SK-N-SH (cell line): ENCODE results near the gene MX2. TPM values are rescaled to one million over a fixed set of nuclear protein-coding genes. Genes with fewer than 3 reads are reported as not detected.

Source experiments
- CTCF ChIA-PET: fragments of 300-600, 350-600 bp; formaldehyde crosslinking; extraction: SDS; loops from one replicate; lab custom pipeline; 2021; lab: Yijun Ruan, JAX
- POLR2A ChIA-PET: fragments of 350-600 bp; sonication (Branson Sonifier 250); formaldehyde crosslinking; extraction: SDS; loops from one replicate; lab custom pipeline; 2020; ENCODE audit warnings: antibody characterized with exemption, inconsistent platforms; lab: Yijun Ruan, JAX
- DNase-seq: peaks from one replicate; pipeline ENCODE4 v3.0.0; 2012
- H2AFZ ChIP-seq: fragments of 200-600 bp; sonication (generic); 2 replicates; pipeline ENCODE4 v1.8.1; 2016; ENCODE audit warnings: antibody characterized with exemption, mild to moderate bottlenecking, low read depth
- H3F3A ChIP-seq: fragments of 200-600 bp; sonication (generic); replicated peaks from 2 replicates; pipeline ENCODE3; 2016; ENCODE audit warnings: antibody characterized with exemption, mild to moderate bottlenecking; ENCODE audit not compliant: insufficient read depth
- H3K27ac ChIP-seq, 2 experiments: fragments of 200-500 bp in 1 of 2; fragments of 200-600 bp in 1 of 2; sonication (Bioruptor generic) in 1 of 2; sonication (generic), shearing (Covaris generic) in 1 of 2; 2 replicates each; pipeline versions ENCODE4 v1.5.1 to v1.6.1; 2014 to 2016; ENCODE audit warnings: low read depth in 2 of 2, inconsistent platforms in 1 of 2, low read length in 1 of 2, mild to moderate bottlenecking in 1 of 2, mixed read lengths in 1 of 2
- H3K27me3 ChIP-seq: fragments of 200-600 bp; sonication (generic), shearing (Covaris generic); 2 replicates; pipeline ENCODE4 v1.6.1; 2016; ENCODE audit warnings: mixed run types; ENCODE audit not compliant: insufficient read depth
- H3K36me3 ChIP-seq, 2 experiments: fragments of 200-500 bp in 1 of 2; fragments of 200-600 bp in 1 of 2; sonication (Bioruptor generic) in 1 of 2; sonication (generic) in 1 of 2; replicated peaks in 1 of 2; 2 replicates each; pipeline versions ENCODE3 to v1.5.1; 2014 to 2016; ENCODE audit warnings: low read length in 1 of 2, mild to moderate bottlenecking in 1 of 2; ENCODE audit not compliant: insufficient read depth in 2 of 2, control insufficient read depth in 1 of 2
- H3K4me1 ChIP-seq, 2 experiments: fragments of 200-500 bp in 1 of 2; fragments of 200-600 bp in 1 of 2; sonication (Bioruptor generic) in 1 of 2; sonication (generic), shearing (Covaris generic) in 1 of 2; 2 replicates each; pipeline versions ENCODE4 v1.5.1 to v1.6.1; 2014 to 2016; ENCODE audit warnings: low read depth in 1 of 2, low read length in 1 of 2, mixed run types in 1 of 2; ENCODE audit not compliant: insufficient read depth in 2 of 2, control insufficient read depth in 1 of 2
- H3K4me2 ChIP-seq: fragments of 200-600 bp; sonication (generic), shearing (Covaris generic); 2 replicates; pipeline ENCODE4 v1.6.1; 2017; ENCODE audit warnings: mixed run types
- H3K4me3 ChIP-seq, 2 experiments: fragments of 200-500 bp in 1 of 2; fragments of 200-600 bp in 1 of 2; sonication (Bioruptor generic) in 1 of 2; sonication (generic), shearing (Covaris generic) in 1 of 2; 2 replicates each; pipeline versions ENCODE4 v1.5.1 to v1.8.1; 2014 to 2016; ENCODE audit warnings: low read depth in 2 of 2, inconsistent platforms in 1 of 2, low read length in 1 of 2, mild to moderate bottlenecking in 1 of 2, mixed read lengths in 1 of 2, moderate library complexity in 1 of 2
- H3K79me2 ChIP-seq: fragments of 200-600 bp; sonication (generic); 2 replicates; pipeline ENCODE4 v1.8.1; 2017; ENCODE audit warnings: mild to moderate bottlenecking; ENCODE audit not compliant: insufficient read depth
- H3K9ac ChIP-seq: fragments of 200-600 bp; sonication (generic); 2 replicates; pipeline ENCODE4 v1.6.1; 2017; ENCODE audit warnings: mixed run types
- H3K9me2 ChIP-seq: fragments of 200-600 bp; sonication (generic); 2 replicates; pipeline ENCODE4 v1.6.1; 2017; ENCODE audit warnings: mixed run types
- H3K9me3 ChIP-seq: fragments of 200-600 bp; sonication (generic); 2 replicates; pipeline ENCODE4 v1.6.1; 2017; ENCODE audit warnings: mixed run types, mild to moderate bottlenecking, moderate library complexity
- H4K20me1 ChIP-seq: fragments of 200-600 bp; sonication (generic); 2 replicates; pipeline ENCODE4 v1.6.1; 2017; ENCODE audit warnings: mild to moderate bottlenecking, mixed run types; ENCODE audit not compliant: insufficient read depth
- CHD2 ChIP-seq: fragments of 150-350 bp; IDR thresholded peaks from 2 replicates; pipeline ENCODE4 v1.6.1; 2018; ENCODE audit warnings: low read length; ENCODE audit not compliant: partially characterized antibody
- EP300 ChIP-seq, 2 experiments: IDR thresholded peaks; 2 replicates each; pipeline versions ENCODE4 v1.4.0 to v1.6.1; 2012; ENCODE audit warnings: borderline replicate concordance in 1 of 2, low read depth in 1 of 2, low read length in 1 of 2
- EZH2phosphoT487 ChIP-seq: fragments of 200-600 bp; sonication (generic); IDR thresholded peaks from 2 replicates; pipeline ENCODE4 v1.6.1; 2017; ENCODE audit warnings: low read depth, mixed run types, mild to moderate bottlenecking, antibody characterized with exemption, moderate library complexity, borderline replicate concordance
- FOXM1 ChIP-seq: IDR thresholded peaks from 2 replicates; pipeline ENCODE4 v1.4.0; 2012; ENCODE audit warnings: low read depth, mild to moderate bottlenecking
- GABPA ChIP-seq: IDR thresholded peaks from 2 replicates; pipeline ENCODE4 v1.4.0; 2012; ENCODE audit warnings: low read depth, mild to moderate bottlenecking
- GATA2 ChIP-seq: sonication (generic); formaldehyde crosslinking; IDR thresholded peaks from 2 replicates; pipeline ENCODE4 v1.5.0; 2020; ENCODE audit warnings: mild to moderate bottlenecking, missing genetic modification reagents
- IRF3 ChIP-seq: fragments of 150-350 bp; IDR thresholded peaks from 2 replicates; pipeline ENCODE4 v1.6.1; 2016; ENCODE audit warnings: mild to moderate bottlenecking, low read depth, low read length
- MAX ChIP-seq: IDR thresholded peaks from 2 replicates; pipeline ENCODE4 v1.4.0; 2012; ENCODE audit warnings: low read depth
- MEF2A ChIP-seq: IDR thresholded peaks from 2 replicates; pipeline ENCODE4 v1.4.0; 2012; ENCODE audit warnings: low read depth, borderline replicate concordance
- REST ChIP-seq: IDR thresholded peaks from 2 replicates; pipeline ENCODE4 v1.6.1; 2012; ENCODE audit warnings: mild to moderate bottlenecking, low read depth, low read length, moderate library complexity
- RFX5 ChIP-seq: IDR thresholded peaks from 2 replicates; pipeline ENCODE4 v1.6.1; 2012; ENCODE audit warnings: mild to moderate bottlenecking, improper control_type of control experiment, low read length
- RXRA ChIP-seq: IDR thresholded peaks from 2 replicates; pipeline ENCODE4 v1.4.0; 2012; ENCODE audit warnings: low read depth, mild to moderate bottlenecking, borderline replicate concordance
- SIN3A ChIP-seq: IDR thresholded peaks from 2 replicates; pipeline ENCODE4 v1.6.1; 2012; ENCODE audit warnings: low read depth, mild to moderate bottlenecking, low read length, moderate library complexity, borderline replicate concordance
- SMC3 ChIP-seq: IDR thresholded peaks from 2 replicates; pipeline ENCODE4 v1.6.1; 2012; ENCODE audit warnings: low read depth, low read length, improper control_type of control experiment
- TAF1 ChIP-seq: IDR thresholded peaks from 2 replicates; pipeline ENCODE4 v1.6.1; 2012; ENCODE audit warnings: low read depth, mild to moderate bottlenecking, low read length, moderate library complexity, borderline replicate concordance
- TEAD4 ChIP-seq: IDR thresholded peaks from 2 replicates; pipeline ENCODE4 v1.4.0; 2012; ENCODE audit warnings: mild to moderate bottlenecking, borderline replicate concordance; ENCODE audit not compliant: insufficient read depth
- USF1 ChIP-seq: IDR thresholded peaks from 2 replicates; pipeline ENCODE4 v1.4.0; 2012; ENCODE audit warnings: low read depth, borderline replicate concordance
- USF2 ChIP-seq: fragments of 150-350 bp; IDR thresholded peaks from 2 replicates; pipeline ENCODE4 v1.6.1; 2017; ENCODE audit warnings: antibody characterized with exemption, low read length, low read depth, borderline replicate concordance
- YY1 ChIP-seq: IDR thresholded peaks from 2 replicates; pipeline ENCODE4 v1.4.0; 2012; ENCODE audit warnings: low read depth, mild to moderate bottlenecking
- ZBTB33 ChIP-seq: IDR thresholded peaks from 2 replicates; pipeline ENCODE4 v1.4.0; 2012; ENCODE audit warnings: low read depth, borderline replicate concordance
- WGBS: methylation state at CpG from one replicate; pipeline ENCODE4 v1.1.6; 2017; ENCODE audit warnings: low lambda C conversion rate; 5-methylcytosine and 5-hydroxymethylcytosine counted together
- polyA plus RNA-seq, 3 experiments: library from polyadenylated mRNA; depleted of rRNA; stranded (reverse); fragments of >200 nt; gene quantifications; 2 replicates each; pipeline ENCODE4 v1.2.3, GENCODE V29; 2012

Gene MX2
- polyA plus RNA-seq, 1 of the 3 experiments (the other 2 are of a cell fraction): 0.08 TPM

- DNase-seq: no peak
- ChIA-PET POLR2A (no interaction called here), CTCF (no interaction called here)
- no peak for TF ChIP-seq TEAD4
- no peak for TF ChIP-seq YY1
- TF ChIP-seq GABPA: no peak
- no peak for TF ChIP-seq MEF2A
- no peak for TF ChIP-seq EZH2phosphoT487
- TF ChIP-seq EP300 (IDR thresholded peaks at IDR 0.05; ENCODE audit: borderline replicate concordance in 1 of 2, low read depth in 1 of 2, low read length in 1 of 2): no peak
- no peak for TF ChIP-seq IRF3
- no peak for TF ChIP-seq ZBTB33
- TF ChIP-seq TAF1: no peak
- TF ChIP-seq REST: no peak
- no peak for TF ChIP-seq RXRA
- TF ChIP-seq RFX5: no peak
- no peak for TF ChIP-seq MAX
- no peak for TF ChIP-seq USF2
- no peak for TF ChIP-seq SMC3
- TF ChIP-seq GATA2 (CRISPR knock-in tag): no peak
- TF ChIP-seq CHD2: no peak
- TF ChIP-seq SIN3A: no peak
- no peak for TF ChIP-seq FOXM1
- TF ChIP-seq USF1: no peak
- Histone ChIP-seq H3K4me3 (no peak overlapping the region), H3K9me2 (no peaks in the 10 kb centered on the region), H3K36me3 (no peaks in the 10 kb centered on the region), H3K9me3 (no peaks in the 10 kb centered on the region), H3K9ac (no peak overlapping the region), H2AFZ (no peak overlapping the region), H3K27me3 (0 out of 2 replicates have a peak, but pooled peaks cover 6% of the 10 kb centered on the region), H3F3A (no peaks in the 10 kb centered on the region), H3K79me2 (no peaks in the 10 kb centered on the region), H3K4me2 (no peak overlapping the region), H3K27ac (no peak overlapping the region), H4K20me1 (no peaks in the 10 kb centered on the region), H3K4me1 (no peaks in the 10 kb centered on the region)
- WGBS: 75% methylated on average over 15 of the region's 15 CpGs
Observed at GRCh38 chr21:41367945-41368734, 6.3 kb downstream of the MX2 start.
